Measurements from ENCODE around the gene HPSE2. TPM values are rescaled to one million over a fixed set of nuclear protein-coding genes. Genes with fewer than 3 reads are reported as not detected.

HPSE2 gene
- total and polyA plus RNA-seq, 2 of the 8 experiments (the other 6 are each of a cell fraction or from before 2014, with no cell fraction given) = 0.41 to 0.58 TPM

- no peaks in the 10 kb centered on the region for H4K20me1 ChIP-seq (replicated peaks in 1 of 2; ENCODE audit: control insufficient read depth in 1 of 2, insufficient read depth in 2 of 2, low read length in 2 of 2)
- WGBS, 2 experiments (ENCODE audit: extremely low coverage in 1 of 2, insufficient coverage in 1 of 2, insufficient read length in 1 of 2, insufficient replicate concordance in 2 of 2, low coverage in 1 of 2, low lambda C conversion rate in 2 of 2, missing lambda C conversion rate in 1 of 2) = 98% methylated on average over 3 of the region's 3 CpGs; no CpG with 5 or more reads in 1 of the 2 experiments
- H4K91ac ChIP-seq (replicated peaks; ENCODE audit: insufficient read length, low read length) = no peak overlapping the region
- no peaks in the 10 kb centered on the region for H3K27me3 ChIP-seq (replicated peaks in 1 of 4; ENCODE audit: control insufficient read depth in 3 of 4, extremely low read depth in 1 of 4, insufficient read depth in 3 of 4, low read length in 3 of 4)
- H3K4me1 ChIP-seq (replicated peaks in 1 of 4; ENCODE audit: control insufficient read depth in 3 of 4, insufficient read depth in 4 of 4, low read length in 3 of 4) = 0 out of 7 replicates have a peak, but pooled peaks cover 0 to 2% (median 0%) of the 10 kb centered on the region in 4 experiments
- no peak overlapping the region for H2AFZ ChIP-seq (ENCODE audit: low read length)
- ChIA-PET POLR2A (ENCODE audit: partially characterized antibody) (no interaction called here), CTCF (ENCODE audit: partially characterized antibody) (interaction anchor here (1.0 to 1.1 kb wide), 2 partner anchors 17 to 22 kb away, joined by 3 read pairs; no protein-coding TSS in a partner anchor)
- H3K4me2 ChIP-seq (ENCODE audit: insufficient read depth in 1 of 2, low read depth in 2 of 2, low read length in 2 of 2) = no peak overlapping the region
- no peak overlapping the region for H3K27ac ChIP-seq (ENCODE audit: low read depth, low read length)
- H4K5ac ChIP-seq (ENCODE audit: insufficient read length, low read depth, low read length) = no peak overlapping the region
- no peak for DNase-seq (ENCODE audit: low read depth in 1 of 2, low spot score in 2 of 2)
- no peak overlapping the region for H3K18ac ChIP-seq (ENCODE audit: extremely low read depth, low read length)
- no peaks in the 10 kb centered on the region for H3K79me2 ChIP-seq (ENCODE audit: control insufficient read depth in 1 of 2, insufficient read depth in 2 of 2, low read length in 2 of 2)
- H3K79me1 ChIP-seq (ENCODE audit: low read depth, low read length) = no peaks in the 10 kb centered on the region
- no peak overlapping the region for H3K56ac ChIP-seq (replicated peaks; ENCODE audit: insufficient read length, low read depth, low read length)
- H3K14ac ChIP-seq (ENCODE audit: insufficient read length) = no peak overlapping the region
- H3K23ac ChIP-seq (ENCODE audit: insufficient read length) = no peak overlapping the region
- no peak for FAIRE-seq
- H2BK15ac ChIP-seq (ENCODE audit: low read length) = no peak overlapping the region
- H3K9me3 ChIP-seq (ENCODE audit: insufficient read depth in 2 of 2, low read depth in 1 of 2, low read length in 1 of 2) = no peaks in the 10 kb centered on the region
- H2AK5ac ChIP-seq (ENCODE audit: low read depth, low read length) = no peak overlapping the region
- H3K4ac ChIP-seq (replicated peaks; ENCODE audit: insufficient read length, low read depth, low read length) = no peak overlapping the region
- no peaks in the 10 kb centered on the region for H3K36me3 ChIP-seq (ENCODE audit: control insufficient read depth in 2 of 4, insufficient read depth in 4 of 4, low read length in 3 of 4)
- no peak overlapping the region for H4K8ac ChIP-seq (ENCODE audit: extremely low read depth, insufficient read depth, low read length)
- no peak overlapping the region for H2BK120ac ChIP-seq (replicated peaks; ENCODE audit: low read depth, low read length)
- H3K9ac ChIP-seq (replicated peaks in 1 of 4; ENCODE audit: extremely low read depth in 1 of 4, low read depth in 3 of 4, low read length in 3 of 4) = no peak overlapping the region
- no peak overlapping the region for H2BK20ac ChIP-seq (ENCODE audit: low read length)
- no peak overlapping the region for H2BK5ac ChIP-seq (ENCODE audit: low read depth, low read length)
- H2BK12ac ChIP-seq (ENCODE audit: low read depth, low read length) = no peak overlapping the region
- no peak overlapping the region for H3K4me3 ChIP-seq (ENCODE audit: extremely low read depth in 1 of 4, insufficient read depth in 2 of 4, low read depth in 3 of 4, low read length in 4 of 4)
- no peaks in the 10 kb centered on the region for H3K23me2 ChIP-seq (ENCODE audit: low read depth, low read length)
- TF ChIP-seq CREB1 (IDR thresholded peaks at IDR 0.05) = no peak
- no peak for TF ChIP-seq E2F6 (IDR thresholded peaks at IDR 0.05)
- TF ChIP-seq GABPA (IDR thresholded peaks at IDR 0.05; ENCODE audit: borderline replicate concordance, insufficient read depth, low read length) = no peak
- no peak for TF ChIP-seq POU5F1 (IDR thresholded peaks at IDR 0.05; ENCODE audit: low read depth, low read length)
- TF ChIP-seq SUZ12 (IDR thresholded peaks at IDR 0.05; ENCODE audit: low read length) = no peak
- no peak for TF ChIP-seq NANOG (IDR thresholded peaks at IDR 0.05; ENCODE audit: insufficient read depth, low read depth, low read length, poor library complexity, severe bottlenecking)
- no peak for TF ChIP-seq SAP30 (IDR thresholded peaks at IDR 0.05; ENCODE audit: insufficient read depth, insufficient replicate concordance, low read length)
- no peak for TF ChIP-seq RXRA (IDR thresholded peaks at IDR 0.05; ENCODE audit: insufficient read depth, low read depth, low read length)
- no peak for TF ChIP-seq JUN (IDR thresholded peaks at IDR 0.05; ENCODE audit: low read depth, low read length)
- no peak for TF ChIP-seq RFX5 (IDR thresholded peaks at IDR 0.05; ENCODE audit: borderline replicate concordance, low read depth, low read length)
- no peak for TF ChIP-seq ZNF274 (IDR thresholded peaks at IDR 0.05; ENCODE audit: borderline replicate concordance, extremely low read depth, low read length)
- no peak for TF ChIP-seq CHD1 (IDR thresholded peaks at IDR 0.05; ENCODE audit: low read depth, low read length)
- no peak for TF ChIP-seq SIX5 (IDR thresholded peaks at IDR 0.05; ENCODE audit: low read depth, low read length)
- TF ChIP-seq TAF7 (optimal IDR thresholded peaks at IDR 0.05; ENCODE audit: borderline replicate concordance, low read depth, low read length) = no peak
Measured at GRCh38 chr10:98832196-98832595, 403.5 kb downstream of the HPSE2 start.

All from H1 (cell line).